HG03196 (cell line): ENCODE measurements around the gene ALOX15B.
A peak's percentile ranks its signal among the peaks of the same experiment; 100 is the strongest.
"Not testable (repeated sequence)": the region's sequence is repeated elsewhere in the genome, so short reads cannot be mapped to it uniquely, and the experiment has no call there.

Source experiments
- ATAC-seq: cut with Tn5 transposase; IDR thresholded peaks from one replicate; pipeline ENCODE4 v1.9.1; 2021; ENCODE audit not compliant: unreplicated experiment

Gene ALOX15B

DNA sequence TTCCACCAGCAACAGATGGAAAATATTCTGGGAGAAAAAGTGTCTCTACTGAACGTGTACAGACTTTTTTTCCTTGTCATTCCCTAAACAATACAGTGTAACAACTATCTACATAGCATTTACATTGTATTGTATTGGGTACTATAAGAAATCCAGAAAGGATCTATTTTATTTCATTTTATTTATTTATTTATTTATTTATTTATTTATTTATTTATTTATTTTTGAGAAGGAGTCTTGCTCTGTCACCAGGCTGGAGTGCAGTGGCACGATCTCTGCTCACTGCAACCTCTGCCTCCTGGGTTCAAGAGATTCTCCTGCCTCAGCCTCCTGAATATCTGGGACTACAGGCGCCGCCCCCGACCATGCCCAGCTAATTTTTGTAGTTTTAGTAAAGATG, 39.1 kb downstream of the ALOX15B start:
- ATAC-seq: not testable (repeated sequence)

DNA sequence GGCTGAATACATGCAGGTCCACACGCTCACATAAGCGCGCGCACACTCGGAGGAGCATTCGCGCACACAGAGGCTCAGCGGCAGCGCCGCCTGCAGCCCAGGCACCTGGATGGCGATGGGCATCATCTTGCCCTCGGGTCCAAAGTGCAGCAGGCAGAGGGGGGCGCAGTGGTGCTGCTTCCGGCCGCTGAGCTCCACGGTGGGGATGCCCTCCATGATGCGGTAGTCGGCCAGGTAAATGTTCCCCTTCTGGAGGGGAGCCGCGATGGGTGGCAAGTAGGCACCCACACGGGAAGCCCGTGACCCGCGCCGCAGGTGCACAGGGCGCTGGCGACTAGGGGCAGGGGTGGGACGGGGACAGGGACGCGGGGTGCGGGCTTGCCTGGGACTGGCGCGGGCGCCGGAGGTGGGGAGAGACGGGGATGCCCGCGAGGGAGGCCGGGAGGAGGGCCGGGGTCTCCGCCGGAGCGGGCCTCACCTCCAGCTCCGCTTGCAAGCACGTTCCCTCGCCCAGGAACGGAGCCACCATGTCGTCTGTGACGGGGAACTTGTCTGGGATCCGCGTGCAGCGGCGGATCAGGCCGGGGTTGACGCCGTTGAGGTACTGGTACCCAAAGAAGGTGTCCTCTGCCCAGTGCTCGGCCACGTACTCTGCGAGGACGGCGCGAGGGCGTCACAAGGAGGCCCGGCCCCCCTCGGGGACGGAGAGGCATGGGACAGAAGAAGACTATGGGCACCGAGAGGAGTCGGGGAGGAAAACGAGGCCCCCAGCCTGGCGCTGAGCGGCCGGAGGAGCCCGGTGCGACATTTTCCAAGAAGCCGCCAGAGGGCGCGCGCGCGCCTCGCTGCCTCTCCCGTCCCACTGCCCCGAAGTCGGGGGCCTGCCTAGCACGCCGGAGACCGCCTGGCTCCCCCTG, 40.7 kb downstream of the ALOX15B start:
- peak; percentile 66 for ATAC-seq

DNA sequence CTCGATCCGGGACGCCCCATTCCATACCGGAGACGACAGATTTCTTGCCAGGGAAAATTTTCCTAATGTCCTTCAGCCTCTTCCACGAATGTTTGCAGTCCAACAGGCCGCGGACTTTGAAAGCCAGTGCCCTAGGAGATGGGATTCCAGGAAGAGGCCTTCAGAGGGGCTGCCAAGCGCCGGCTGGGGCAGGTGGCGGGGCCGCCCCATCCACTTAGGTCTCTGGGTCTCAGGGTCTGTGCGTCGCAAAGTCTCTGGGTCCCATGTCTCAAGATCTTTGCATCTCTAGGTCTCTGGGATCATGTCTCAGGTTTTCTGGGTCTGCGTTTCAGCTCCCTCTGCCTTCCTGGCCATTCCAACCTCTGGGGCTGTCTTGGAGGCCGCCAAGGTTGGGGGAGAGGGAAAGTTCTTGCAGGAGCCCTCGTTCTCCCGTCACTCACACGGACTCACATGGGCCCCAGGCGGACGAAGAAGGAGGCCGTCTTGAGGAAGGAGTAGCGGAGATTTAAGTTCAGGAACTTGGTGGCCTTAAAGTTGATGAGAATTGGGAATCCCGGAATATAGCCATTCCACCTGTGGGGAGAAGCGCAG, 41.4 kb downstream of the ALOX15B start:
- no peak for ATAC-seq

DNA sequence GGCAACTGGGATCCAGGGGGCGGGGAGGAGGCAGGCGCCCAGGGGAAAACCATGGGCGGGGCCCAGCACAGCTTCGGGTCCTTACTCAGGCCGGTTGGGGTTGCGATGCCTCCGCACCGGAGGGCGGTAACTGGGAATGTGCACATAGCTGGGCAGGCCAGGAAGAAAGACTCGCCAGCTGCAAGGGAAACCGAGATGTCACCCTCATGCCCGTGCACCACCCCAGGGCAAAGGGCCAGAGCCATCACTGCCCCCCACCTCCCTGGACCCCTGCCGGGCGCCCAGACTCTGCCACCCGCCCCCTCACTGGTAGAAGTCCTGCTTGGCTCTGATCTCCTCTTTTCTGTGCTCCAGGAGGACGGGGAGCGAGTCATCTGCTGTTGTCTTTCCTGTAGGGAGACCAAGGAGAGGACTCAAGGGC, 42.0 kb downstream of the ALOX15B start:
- no peak for ATAC-seq

DNA sequence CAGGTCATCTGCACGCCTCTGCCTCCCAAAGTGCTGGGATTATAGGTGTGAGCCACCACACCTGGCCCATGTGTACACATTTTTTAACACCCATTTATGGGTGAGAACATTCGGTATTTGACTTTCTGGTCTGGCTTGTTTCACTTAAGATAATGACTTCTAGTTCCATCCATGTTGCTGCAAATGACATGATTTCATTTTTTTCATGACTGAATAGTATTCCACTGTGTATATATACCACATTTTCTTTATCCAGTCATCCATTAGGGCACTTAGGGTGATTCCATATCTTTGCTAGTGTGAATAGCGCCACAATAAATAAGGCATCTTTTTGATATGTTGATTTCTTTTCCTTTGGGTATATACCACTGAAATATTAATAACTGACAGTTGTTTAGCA, 43.0 kb downstream of the ALOX15B start:
- ATAC-seq: no peak

DNA sequence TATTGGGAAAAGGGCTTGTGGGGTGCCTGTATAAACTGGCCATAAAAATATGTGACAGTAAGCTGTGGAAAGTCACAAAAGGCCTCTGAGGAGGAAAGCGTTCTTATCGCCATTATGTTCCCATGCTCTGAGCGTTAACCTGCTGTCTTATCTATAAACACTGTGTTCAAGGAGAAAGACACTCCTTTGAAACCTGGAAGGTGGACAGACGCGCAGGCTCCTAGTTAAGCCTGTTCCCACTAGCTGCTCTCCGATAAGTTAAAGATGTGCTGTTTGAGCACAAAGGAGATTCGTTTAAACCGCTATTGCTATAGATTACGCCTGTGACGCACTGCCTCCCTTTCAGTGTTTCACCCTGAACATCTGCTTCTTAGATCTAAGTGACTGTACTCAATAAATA, 43.4 kb downstream of the ALOX15B start:
- no peak for ATAC-seq

DNA sequence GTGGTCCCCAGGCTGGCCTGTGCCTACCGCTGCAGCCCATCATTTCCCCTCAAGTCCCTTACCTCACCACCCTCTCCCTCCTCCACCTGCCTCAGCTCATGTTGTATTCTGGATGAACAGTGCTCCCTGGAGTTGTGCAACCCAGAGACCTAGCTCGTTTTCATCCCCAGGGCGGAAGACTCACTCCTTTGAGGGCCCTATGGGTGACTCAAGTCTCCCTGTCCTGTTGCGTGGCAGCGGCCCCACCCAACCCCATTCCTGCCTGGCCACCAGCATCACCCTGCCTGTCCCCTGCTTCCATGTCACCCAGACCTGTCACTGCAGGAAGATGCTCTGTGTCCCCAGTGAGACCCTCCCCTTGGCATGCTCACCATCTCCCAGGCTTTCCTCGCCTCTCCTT, 45.4 kb downstream of the ALOX15B start:
- no peak for ATAC-seq

DNA sequence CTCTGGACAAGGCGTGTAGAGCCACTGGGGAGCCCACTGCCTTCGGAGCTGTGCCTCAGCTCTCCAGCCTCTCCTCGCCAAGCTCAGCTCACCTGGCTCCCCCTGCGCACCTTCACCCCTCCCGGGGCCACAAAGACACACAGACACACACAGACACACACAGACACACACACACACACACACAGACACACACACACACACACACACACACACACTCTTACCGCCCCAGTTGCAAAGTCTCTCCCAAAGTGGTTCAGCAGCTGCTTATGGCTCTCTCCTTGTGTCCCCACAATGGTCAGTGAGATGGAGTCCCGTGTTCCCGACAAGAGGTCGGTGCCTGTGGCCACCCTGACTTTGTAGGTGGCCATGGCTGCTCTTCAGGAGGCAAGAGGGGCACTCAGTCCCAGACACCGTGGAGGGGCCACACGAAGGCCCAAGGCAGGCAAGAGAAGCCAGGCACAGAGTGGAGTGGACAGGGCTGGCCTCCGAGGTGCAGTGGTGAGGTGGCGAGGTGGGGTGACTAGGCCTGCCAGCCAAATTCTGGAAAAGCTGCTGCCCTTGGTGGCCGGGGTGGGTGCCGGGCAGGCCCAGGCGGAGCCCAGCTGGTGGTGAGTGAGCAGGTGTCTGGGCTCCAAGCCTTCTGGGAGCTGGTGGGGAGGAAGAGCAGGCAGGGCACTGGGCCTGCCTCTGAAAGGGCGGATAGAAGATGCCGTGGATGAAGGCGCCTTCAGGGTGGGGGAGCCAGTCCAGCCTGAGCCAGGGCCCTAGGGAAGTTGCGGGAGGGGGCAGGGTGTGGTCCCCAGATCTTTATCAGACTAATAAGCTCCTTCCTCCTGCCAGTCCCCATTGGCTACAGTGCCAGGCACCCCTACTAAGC, 48.5 kb downstream of the ALOX15B start, which contains the start of gene ALOX12B:
TSS of gene ALOX12B (minus strand) at position 642 of the 877 bp plus-strand sequence. CDS start at position 368, 274 bp downstream.
- ATAC-seq: no peak

DNA sequence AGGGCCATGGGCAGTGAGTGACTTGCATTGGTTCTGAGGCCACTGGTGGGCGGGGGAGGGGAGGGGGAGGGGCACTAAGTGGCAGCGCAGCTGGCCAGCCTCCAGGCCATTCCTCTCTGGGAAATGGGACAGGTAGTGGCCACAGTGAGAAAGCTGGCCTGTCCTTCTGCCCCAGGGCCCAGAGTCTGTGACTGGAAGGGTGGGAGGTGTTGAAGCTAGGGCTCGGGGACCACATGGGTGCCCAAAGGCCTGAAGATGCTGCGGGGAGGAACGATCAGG, 49.0 kb downstream of the ALOX15B start:
- ATAC-seq: no peak

DNA sequence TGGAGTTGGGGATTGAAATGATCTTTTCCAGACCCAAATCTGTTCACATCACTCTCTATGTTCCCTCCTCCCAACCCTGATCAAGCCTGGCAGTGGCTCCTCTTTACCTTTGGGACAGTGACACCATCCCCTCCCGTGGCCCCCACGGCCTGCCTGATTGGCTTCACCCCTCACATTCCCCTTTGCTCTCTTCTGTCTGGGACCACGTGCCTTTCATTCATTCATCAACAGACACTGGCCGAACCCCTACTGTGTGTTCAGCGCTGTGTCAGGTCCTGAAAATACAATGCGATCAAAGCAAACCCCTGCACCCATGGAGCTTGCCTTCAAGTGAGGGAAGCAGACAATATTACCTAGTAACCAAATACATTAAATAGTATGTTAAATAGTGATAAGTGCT, 50.9 kb downstream of the ALOX15B start:
- ATAC-seq: no peak

DNA sequence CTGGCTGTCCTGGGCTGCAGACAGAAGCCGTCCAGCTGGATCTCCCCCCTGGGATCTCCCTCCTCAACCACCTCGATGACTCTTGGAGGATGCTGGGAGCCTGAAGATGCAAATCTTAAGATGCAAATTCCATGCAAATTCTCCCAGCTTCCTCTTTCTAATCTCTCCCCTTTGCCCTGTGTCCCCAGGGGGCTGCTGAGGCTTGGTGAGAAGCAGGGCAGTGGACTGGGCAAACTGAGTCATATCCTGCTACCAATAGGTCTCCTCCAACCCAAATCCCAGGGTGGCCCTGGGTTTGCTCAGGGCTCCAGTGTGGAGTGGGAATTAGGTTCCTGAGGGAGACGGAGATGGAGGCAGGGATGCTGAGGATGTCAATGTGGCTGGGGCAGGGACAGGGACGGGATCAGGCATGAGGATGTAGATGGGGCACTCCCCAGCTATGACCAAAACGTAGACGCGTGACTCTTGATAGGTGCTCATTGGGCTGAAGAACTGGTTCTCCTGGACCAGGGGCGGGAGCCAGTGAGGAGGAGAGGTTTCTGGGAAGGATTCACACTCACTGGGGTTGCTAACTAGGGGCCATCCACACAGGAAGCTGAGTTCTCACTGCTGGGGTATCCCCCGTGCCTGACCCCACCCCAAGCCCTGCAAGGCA, 52.3 kb downstream of the ALOX15B start:
- ATAC-seq: no peak

DNA sequence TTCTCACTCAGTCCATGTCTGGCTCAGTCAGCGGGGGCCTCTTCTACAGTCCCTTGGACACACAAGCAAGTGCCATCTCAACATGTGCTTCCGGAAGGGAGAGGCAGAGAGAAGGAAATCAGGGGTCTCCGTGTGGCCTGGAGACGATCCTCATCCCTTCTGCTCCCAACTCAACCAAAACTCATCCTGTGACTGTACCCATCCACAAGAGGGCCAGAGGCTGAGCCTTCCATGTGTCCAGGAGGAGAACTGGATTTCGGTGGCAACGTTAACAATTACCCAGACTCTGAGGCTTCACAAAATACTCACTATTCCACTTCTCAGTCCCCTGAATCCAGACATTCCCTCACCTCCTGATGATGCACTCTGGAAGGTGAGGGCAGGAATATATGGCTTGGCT, 56.5 kb downstream of the ALOX15B start:
- no peak for ATAC-seq

DNA sequence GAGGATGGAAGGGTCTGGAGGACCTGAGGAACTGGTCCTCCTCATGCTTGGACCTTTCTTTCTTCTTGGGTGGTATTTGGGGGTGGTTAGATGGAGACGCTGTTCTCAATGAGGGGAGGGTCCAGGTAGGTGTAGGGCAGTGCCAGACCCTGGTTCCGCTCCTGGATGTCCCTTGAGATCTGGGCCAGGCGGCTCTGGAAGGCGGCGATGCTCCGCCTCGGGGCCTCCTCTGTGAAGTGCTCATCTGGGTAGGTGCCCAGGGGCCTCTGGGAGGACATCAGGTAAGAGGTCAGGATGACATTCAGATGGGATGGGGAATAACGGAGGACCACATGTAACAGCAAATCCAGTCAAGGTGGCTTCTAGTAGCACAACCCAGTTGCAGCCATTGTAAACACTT, 57.7 kb downstream of the ALOX15B start:
- no peak for ATAC-seq
